HL-60 (cell line): ENCODE data around the gene SEC14L2.

Experiments used
- CTCF ChIP-seq: IDR thresholded peaks from one replicate; pipeline ENCODE4 v1.5.1; 2011; ENCODE audit warnings: low read length, control low read depth, inconsistent platforms; ENCODE audit not compliant: insufficient read depth
- POLR2AphosphoS5 ChIP-seq: IDR thresholded peaks from 2 replicates; pipeline ENCODE4 v1.6.1; 2012; ENCODE audit warnings: low read depth

GRCh38 chr22:30368420-30368819 lies 28.4 kb upstream of the SEC14L2 start:
- TF ChIP-seq POLR2AphosphoS5 (no peak), CTCF (no peak)
